GM21619 (cell line): Measurements from ENCODE around the gene KRTAP2-3.
"Not testable (repeated sequence)": the region's sequence is repeated elsewhere in the genome, so short reads cannot be mapped to it uniquely, and the experiment has no call there.

ENCODE experiments used
- ATAC-seq: cut with Tn5 transposase; IDR thresholded peaks from one replicate; pipeline ENCODE4 v1.9.1; 2021; ENCODE audit not compliant: unreplicated experiment

The KRTAP2-3 gene

GRCh38 chr17:41037853-41038350, 22.0 kb downstream of the KRTAP2-3 start:
- no peak for ATAC-seq

- ATAC-seq, result not testable (repeated sequence)
Measured at GRCh38 chr17:41034346-41034935, 25.5 kb downstream of the KRTAP2-3 start, which contains the start of gene KRTAP1-3. Gene KRTAP1-3 (minus strand): TSS chr17:41034874. CDS start chr17:41034821, 53 bp downstream.

GRCh38 chr17:41029633-41030245, 30.2 kb downstream of the KRTAP2-3 start, which contains the start of gene KRTAP1-4:
Gene KRTAP1-4 (minus strand): TSS chr17:41030195. CDS start chr17:41030078, 117 bp downstream.
- ATAC-seq, result no peak

- ATAC-seq, result no peak
Measured at GRCh38 chr17:41026715-41027471, 33.0 kb downstream of the KRTAP2-3 start, which contains the start of gene KRTAP1-5. Gene KRTAP1-5 (minus strand): TSS chr17:41027208. CDS start chr17:41027155, 53 bp downstream.

- no peak for ATAC-seq
Measured at GRCh38 chr17:41024697-41025096, 35.2 kb downstream of the KRTAP2-3 start.

- no peak for ATAC-seq
Measured at GRCh38 chr17:41020336-41020735, 39.6 kb downstream of the KRTAP2-3 start.

GRCh38 chr17:41019415-41019814, 40.5 kb downstream of the KRTAP2-3 start:
- no peak for ATAC-seq

GRCh38 chr17:41018541-41018940, 41.4 kb downstream of the KRTAP2-3 start:
- no peak for ATAC-seq

GRCh38 chr17:41016578-41017215, 43.2 kb downstream of the KRTAP2-3 start:
- no peak for ATAC-seq

- no peak for ATAC-seq
Measured at GRCh38 chr17:41015454-41015853, 44.5 kb downstream of the KRTAP2-3 start.

- ATAC-seq, result no peak
Measured at GRCh38 chr17:41013606-41014005, 46.3 kb downstream of the KRTAP2-3 start.

- ATAC-seq, result no peak
Measured at GRCh38 chr17:41013181-41013580, 46.7 kb downstream of the KRTAP2-3 start.

- ATAC-seq, result no peak
Measured at GRCh38 chr17:41012326-41013120, 47.4 kb downstream of the KRTAP2-3 start.

GRCh38 chr17:41010441-41010840, 49.5 kb downstream of the KRTAP2-3 start:
- no peak for ATAC-seq

GRCh38 chr17:41009936-41010335, 50.0 kb downstream of the KRTAP2-3 start:
- no peak for ATAC-seq

- no peak for ATAC-seq
Measured at GRCh38 chr17:41009301-41009760, 50.6 kb downstream of the KRTAP2-3 start.
